Activated CD4-positive, alpha-beta T cell treated with anti-CD3 and anti-CD28 coated beads for 24 hours (primary cell): Measurements from ENCODE around the gene PSG5.
"Not testable (repeated sequence)": the region's sequence is repeated elsewhere in the genome, so short reads cannot be mapped to it uniquely, and the experiment has no call there.

ENCODE experiments used
- DNase-seq, 2 donors: peaks; one replicate each; pipeline ENCODE4 v3.0.0-alpha.2; 2020; ENCODE audit warnings: low read depth in 2 of 2

Gene PSG5

DNA sequence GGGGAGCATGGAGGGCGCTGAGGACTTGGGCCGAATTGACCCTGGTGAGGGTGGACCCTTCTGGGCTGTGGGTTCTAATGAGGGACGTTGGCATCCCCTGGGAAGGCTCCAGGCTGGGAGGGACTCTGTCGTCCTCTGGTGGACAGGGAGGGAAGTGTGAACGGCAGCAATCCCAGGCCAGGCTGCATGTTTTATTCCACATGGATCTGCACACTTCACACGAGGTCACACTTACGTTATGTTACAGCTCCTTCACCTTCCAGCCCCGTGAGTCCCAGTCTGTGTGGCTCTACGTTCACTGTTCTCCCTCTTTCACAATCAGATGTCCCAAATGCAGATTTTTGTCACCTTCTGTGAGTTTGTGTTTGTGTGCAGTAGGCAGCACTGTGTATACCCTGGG lies 1.8 kb upstream of the PSG5 start:
- not testable (repeated sequence) for DNase-seq

- DNase-seq, result not testable (repeated sequence)
Measured at GRCh38 chr19:43181869-43182771, 4.2 kb downstream of the PSG5 start.

- DNase-seq, result peak in 1 of 2 donors; percentile 8
Measured at GRCh38 chr19:43179569-43180147, 6.7 kb downstream of the PSG5 start.

DNA sequence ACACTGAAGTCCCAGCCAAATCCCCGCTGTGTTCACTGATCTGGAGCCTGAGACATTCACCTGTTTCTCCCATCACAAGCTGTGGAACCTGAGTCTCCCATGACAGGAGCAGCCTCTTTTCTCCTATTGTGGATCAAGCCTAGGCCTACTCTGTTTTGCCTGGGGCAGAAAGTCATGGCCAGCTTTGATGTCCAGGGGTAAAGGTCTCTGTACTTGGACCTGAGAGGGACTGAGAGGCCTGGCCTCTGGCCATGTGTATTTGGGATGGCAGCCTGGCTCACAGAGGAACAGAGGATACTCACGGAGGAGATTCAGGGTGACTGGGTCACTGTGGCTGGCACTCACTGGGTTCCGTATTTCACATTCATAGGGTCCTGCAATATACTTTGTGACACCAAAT lies 7.8 kb downstream of the PSG5 start:
- DNase-seq, result not testable (repeated sequence)

GRCh38 chr19:43165906-43166305 lies 20.4 kb downstream of the PSG5 start:
- not testable (repeated sequence) for DNase-seq

- DNase-seq, result not testable (repeated sequence)
Measured at GRCh38 chr19:43163135-43163534, 23.2 kb downstream of the PSG5 start.

- DNase-seq, result not testable (repeated sequence)
Measured at GRCh38 chr19:43162261-43162660, 24.1 kb downstream of the PSG5 start.

- DNase-seq, result no peak
Measured at GRCh38 chr19:43152214-43152613, 34.1 kb downstream of the PSG5 start.

GRCh38 chr19:43149788-43150187 lies 36.5 kb downstream of the PSG5 start:
- DNase-seq, result not testable (repeated sequence)

GRCh38 chr19:43148233-43148632 lies 38.1 kb downstream of the PSG5 start:
- no peak for DNase-seq

GRCh38 chr19:43141763-43142162 lies 44.6 kb downstream of the PSG5 start:
- DNase-seq, result not testable (repeated sequence)

DNA sequence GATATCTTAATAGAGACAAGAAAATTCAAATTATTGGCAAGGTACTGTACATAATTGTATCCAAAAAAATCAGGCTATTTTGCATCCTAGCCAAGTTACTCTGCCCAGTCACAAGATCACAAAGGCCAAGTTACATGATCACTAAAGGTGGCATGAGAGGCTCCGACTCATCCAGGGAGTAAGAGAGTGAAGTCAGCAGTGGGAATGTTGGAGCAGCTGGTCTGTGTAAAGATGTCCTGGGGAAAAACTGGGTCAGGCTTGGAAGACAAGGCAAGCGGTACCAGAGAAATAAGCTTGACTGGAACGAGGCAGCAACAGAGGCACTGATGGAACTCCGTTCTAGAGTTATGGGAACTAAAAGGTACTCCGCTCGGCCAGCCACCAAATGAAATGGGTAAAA lies 53.6 kb downstream of the PSG5 start:
- DNase-seq, result no peak

GRCh38 chr19:43131281-43131842 lies 55.0 kb downstream of the PSG5 start:
- DNase-seq, result not testable (repeated sequence)

DNA sequence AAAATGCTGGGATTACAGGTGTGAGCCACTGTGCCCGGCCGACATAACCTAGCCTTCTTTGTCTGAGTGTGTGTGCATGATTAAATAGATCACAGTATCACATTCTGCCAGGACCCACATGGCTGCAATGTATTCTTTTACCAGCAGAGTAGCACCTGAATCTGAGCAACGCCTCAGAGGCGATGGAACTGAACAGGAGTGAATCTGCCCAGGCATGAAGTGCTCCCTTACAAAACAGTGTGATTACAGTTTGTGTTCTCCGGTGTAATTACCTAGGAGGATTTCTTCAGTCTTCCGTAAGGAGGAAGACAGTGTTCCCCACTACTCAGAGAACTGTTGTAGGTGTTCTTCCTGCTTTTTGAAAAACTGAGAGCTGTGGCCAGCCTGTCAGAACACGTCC lies 57.1 kb downstream of the PSG5 start:
- DNase-seq, result not testable (repeated sequence)

GRCh38 chr19:43127336-43127735 lies 59.0 kb downstream of the PSG5 start:
- DNase-seq, result not testable (repeated sequence)

DNA sequence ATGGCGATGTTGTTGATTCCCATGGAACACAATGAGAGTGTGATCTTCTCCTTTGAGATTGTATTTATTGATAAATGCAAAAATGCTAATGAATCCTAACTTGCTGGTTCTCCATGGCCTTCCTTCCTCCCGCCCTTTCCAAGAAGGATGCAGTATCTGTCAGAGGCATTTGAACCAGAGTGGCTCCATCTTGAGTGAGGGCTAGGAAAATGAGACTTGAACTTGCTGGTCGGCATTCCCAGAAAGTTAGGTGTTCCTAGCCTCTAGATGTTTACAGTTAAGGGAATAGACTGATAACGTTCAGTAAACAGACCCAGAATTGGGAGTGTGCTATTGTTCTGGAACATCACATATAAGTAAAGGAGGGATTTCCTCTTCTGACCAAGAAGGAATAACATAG lies 59.6 kb downstream of the PSG5 start:
- no peak for DNase-seq

DNA sequence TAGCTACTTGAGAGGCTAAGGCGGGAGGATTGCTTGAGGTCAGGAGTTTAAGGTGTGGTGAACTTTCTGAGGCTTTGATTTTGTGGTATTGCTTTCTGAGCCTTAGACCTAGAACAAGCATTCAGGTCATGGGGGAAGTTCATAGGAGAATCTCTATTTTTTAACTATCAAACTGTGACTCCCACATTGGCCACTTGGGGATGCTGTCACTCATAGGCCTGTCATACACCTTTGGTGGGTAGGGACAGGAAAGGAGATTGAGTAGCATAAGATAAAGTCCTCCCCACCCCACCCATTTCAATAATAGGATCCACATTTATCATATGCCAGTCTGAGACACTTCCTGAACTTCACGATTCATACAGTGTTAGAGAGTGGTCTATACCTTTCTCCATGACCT lies 62.0 kb downstream of the PSG5 start:
- DNase-seq, result no peak

- DNase-seq, result not testable (repeated sequence)
Measured at GRCh38 chr19:43120433-43121026, 65.8 kb downstream of the PSG5 start.

DNA sequence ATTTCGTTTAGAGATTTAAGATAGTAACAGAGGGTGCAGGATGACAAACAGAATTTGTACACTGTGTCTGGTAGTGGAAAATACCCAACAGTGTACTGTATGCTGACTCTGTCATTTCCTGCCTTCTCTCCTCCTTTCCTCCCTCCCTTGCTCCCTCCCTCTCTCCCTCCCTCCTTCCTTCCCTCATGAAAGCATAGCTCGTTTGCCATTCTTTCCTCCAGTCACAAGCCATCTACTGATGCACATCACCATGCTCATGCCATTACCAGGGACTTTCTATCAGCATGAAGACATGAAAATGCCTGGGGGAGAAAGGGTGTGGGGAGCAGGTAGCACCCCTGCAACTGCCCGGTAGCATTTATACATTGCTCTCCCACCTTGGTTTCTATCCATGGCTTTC lies 66.8 kb downstream of the PSG5 start:
- not testable (repeated sequence) for DNase-seq
